Endothelial cell of umbilical vein (primary cell): Measurements from ENCODE around the gene ZDHHC11. TPM values are rescaled to one million over a fixed set of nuclear protein-coding genes. Genes with fewer than 3 reads are reported as not detected.
A peak's percentile ranks its signal among the peaks of the same experiment; 100 is the strongest.
"Not testable (repeated sequence)": the region's sequence is repeated elsewhere in the genome, so short reads cannot be mapped to it uniquely, and the experiment has no call there.

Experiments used
- BruUV-seq: library from RNA; stranded (reverse); fragments of 400-500 nt; replicated peaks from 2 replicates; lab custom pipeline; 2021; lab: Mats Ljungman, UMichigan
- CTCF ChIA-PET: fragments of 300-600, 350-600 bp; sonication (Branson Sonifier 250); formaldehyde crosslinking; loops from one replicate; lab custom pipeline; 2021; ENCODE audit warnings: antibody characterized with exemption, inconsistent platforms; lab: Charles Lee
- POLR2A ChIA-PET: fragments of 300-600, 350-600 bp; sonication (Branson Sonifier 250); formaldehyde crosslinking; loops from one replicate; lab custom pipeline; 2021; ENCODE audit warnings: antibody characterized with exemption, inconsistent platforms; lab: Charles Lee
- DNase-seq: peaks from one replicate; pipeline ENCODE4 v3.0.0-alpha.2; 2011; ENCODE audit warnings: low read depth, low spot score
- FAIRE-seq: peaks from 2 replicates; lab custom pipeline; 2011; peaks lifted over from hg19 to GRCh38; lab: Jason Lieb, UNC
- H2AFZ ChIP-seq: 2 replicates; pipeline ENCODE4 v1.6.0; 2012; ENCODE audit warnings: low read depth, low read length, control low read depth, inconsistent platforms
- H3K27ac ChIP-seq: 2 replicates; pipeline ENCODE4 v1.5.1; 2011; ENCODE audit warnings: low read depth, mild to moderate bottlenecking, control low read depth, low read length, moderate library complexity; ENCODE audit not compliant: insufficient read depth
- H3K27me3 ChIP-seq, 2 experiments: 2 replicates each; pipeline versions ENCODE4 v1.6.0 to v1.6.1; 2011; ENCODE audit warnings: low read length in 2 of 2, mixed read lengths in 1 of 2; ENCODE audit not compliant: control insufficient read depth in 2 of 2, insufficient read depth in 2 of 2
- H3K36me3 ChIP-seq, 2 experiments: 2 replicates in 1 of 2; 3 replicates in 1 of 2; pipeline ENCODE4 v1.5.1; 2011; ENCODE audit warnings: low read length in 2 of 2, mild to moderate bottlenecking in 1 of 2, moderate library complexity in 1 of 2; ENCODE audit not compliant: control insufficient read depth in 2 of 2, insufficient read depth in 2 of 2; ENCODE audit errors: extremely low read depth in 1 of 2
- H3K4me1 ChIP-seq: 3 replicates; pipeline ENCODE4 v1.5.1; 2011; ENCODE audit warnings: mild to moderate bottlenecking, low read length; ENCODE audit not compliant: control insufficient read depth, insufficient read depth; ENCODE audit errors: extremely low read depth
- H3K4me2 ChIP-seq: 2 replicates; pipeline ENCODE4 v1.6.1; 2011; ENCODE audit warnings: low read length, control low read depth, mixed read lengths; ENCODE audit not compliant: insufficient read depth
- H3K4me3 ChIP-seq, 3 experiments: fragments of 200-600 bp in 1 of 3; sonication (generic), shearing (Covaris generic) in 1 of 3; replicated peaks in 1 of 3; 2 replicates each; pipeline ENCODE4 v1.5.1; 2011 to 2016; ENCODE audit warnings: control low read depth in 3 of 3, low read length in 3 of 3, mild to moderate bottlenecking in 2 of 3, inconsistent platforms in 1 of 3, low read depth in 1 of 3, moderate library complexity in 1 of 3; ENCODE audit not compliant: insufficient read depth in 1 of 3
- H3K79me2 ChIP-seq: 2 replicates; pipeline ENCODE4 v1.6.0; 2012; ENCODE audit warnings: low read length, inconsistent platforms; ENCODE audit not compliant: control insufficient read depth, insufficient read depth
- H3K9ac ChIP-seq: replicated peaks from 2 replicates; pipeline ENCODE3; 2011; ENCODE audit warnings: low read length, control low read depth; ENCODE audit not compliant: insufficient read depth; ENCODE audit errors: extremely low read depth
- H3K9me1 ChIP-seq: replicated peaks from 3 replicates; pipeline ENCODE4 v1.6.0; 2011; ENCODE audit warnings: mild to moderate bottlenecking, low read length; ENCODE audit not compliant: control insufficient read depth, insufficient read depth; ENCODE audit errors: extremely low read depth
- H3K9me3 ChIP-seq: replicated peaks from 2 replicates; pipeline ENCODE4 v1.5.1; 2012; ENCODE audit warnings: low read length, inconsistent platforms; ENCODE audit not compliant: control insufficient read depth, insufficient read depth
- H4K20me1 ChIP-seq: replicated peaks from 2 replicates; pipeline ENCODE3; 2011; ENCODE audit warnings: mild to moderate bottlenecking, low read length; ENCODE audit not compliant: control insufficient read depth, insufficient read depth; ENCODE audit errors: extremely low read depth
- dilution Hi-C: fragments of 300-500 bp; cut with MboI; formaldehyde crosslinking; loops from one replicate; pipeline ENCODE4 v1.15.0; 2019; ENCODE audit warnings: low sequenced_read_pairs; ENCODE audit not compliant: extremely low pct_ligation_motif_present
- intact Hi-C: fragments of 100-400 bp; cut with micrococcal nuclease; formaldehyde crosslinking; loops from one replicate; pipeline ENCODE4 v1.10.0; 2022
- polyA plus RNA-seq, 4 experiments: library from polyadenylated mRNA; depleted of rRNA in 3 of 4; stranded (reverse) in 3 of 4; unstranded in 1 of 4; fragments of >200 nt; gene quantifications; 2 replicates each; pipeline versions ENCODE4 v1.2.1 to v1.2.3, GENCODE V29; 2011 to 2012; ENCODE audit warnings: missing spikeins in 1 of 4
- total RNA-seq: library from RNA; stranded (reverse); gene quantifications from 2 replicates; pipeline ENCODE4 v1.2.3, GENCODE V29; 2021

Gene ZDHHC11
- total and polyA plus RNA-seq, 2 donors (not counting 3 experiments of a cell fraction or from before 2014, with no cell fraction given) = 0.35 to 4.4 TPM

DNA sequence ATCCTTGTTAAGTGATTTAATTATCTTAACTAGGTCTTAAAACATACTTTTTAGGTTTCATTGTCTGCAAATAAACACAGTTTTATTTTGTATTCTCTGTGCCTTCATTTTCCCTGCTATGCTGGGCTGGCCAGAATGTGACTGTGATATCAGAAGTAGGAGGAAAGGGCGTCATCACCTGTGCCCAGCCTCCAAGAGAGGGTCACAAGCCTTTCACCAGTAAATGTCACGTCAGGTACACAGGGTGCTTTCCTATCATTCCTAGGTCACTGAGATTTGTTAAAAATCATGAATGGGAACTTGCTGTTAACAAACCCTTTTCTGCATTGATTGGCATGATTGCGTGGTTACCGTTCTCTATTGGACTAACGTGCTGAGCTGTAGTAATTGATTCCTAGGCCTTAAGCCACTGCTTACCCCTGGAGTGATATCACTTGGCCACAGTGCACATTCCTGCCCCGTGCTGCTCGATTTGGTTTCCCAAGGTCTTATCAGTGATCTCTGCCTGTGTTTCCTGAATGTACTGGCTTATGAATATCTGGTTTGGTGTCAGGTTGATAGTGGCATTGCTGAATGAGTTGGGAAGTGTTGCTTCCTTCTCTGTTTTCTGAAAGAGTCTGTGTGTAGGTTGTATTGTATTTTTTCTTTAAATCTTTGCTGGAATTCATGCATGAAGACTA is 14.7 kb downstream of the ZDHHC11 start:
- POLR2A ChIA-PET, FAIRE-seq: not testable (repeated sequence)

DNA sequence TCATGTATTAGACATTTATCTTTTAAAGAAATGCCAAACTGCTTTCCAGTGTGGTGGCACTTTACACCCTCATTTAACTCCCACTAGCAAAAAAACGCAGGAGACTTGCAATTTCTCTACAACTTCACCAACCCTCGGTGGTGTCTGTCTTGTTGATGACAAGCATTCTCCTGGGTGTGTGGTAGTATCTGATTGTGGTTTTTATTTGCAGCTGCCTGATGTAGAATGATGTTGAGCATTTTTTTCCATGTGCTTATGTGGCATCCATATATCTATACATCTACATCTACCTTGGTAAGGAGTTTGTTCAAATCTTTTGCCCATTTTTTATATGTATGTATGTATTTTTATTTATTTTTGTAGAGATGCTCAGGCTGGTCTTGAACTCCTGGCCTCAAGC is 16.8 kb downstream of the ZDHHC11 start:
- H3K27ac ChIP-seq, intact Hi-C loops, H3K9ac ChIP-seq, H3K9me1 ChIP-seq, H3K27me3 ChIP-seq, FAIRE-seq, H4K20me1 ChIP-seq, H3K4me1 ChIP-seq, POLR2A ChIA-PET, CTCF ChIA-PET, H3K4me2 ChIP-seq, H3K36me3 ChIP-seq, H3K4me3 ChIP-seq, DNase-seq, H2AFZ ChIP-seq, BruUV-seq, H3K79me2 ChIP-seq, dilution Hi-C loops, H3K9me3 ChIP-seq: not testable (repeated sequence)

More for the DNA sequence above, 14.7 kb downstream of the ZDHHC11 start:
- BruUV-seq, H3K9ac ChIP-seq, H3K4me2 ChIP-seq, CTCF ChIA-PET, H3K9me3 ChIP-seq, H3K9me1 ChIP-seq, H3K27ac ChIP-seq, H4K20me1 ChIP-seq, intact Hi-C loops, H3K4me1 ChIP-seq, H3K4me3 ChIP-seq, H3K36me3 ChIP-seq, H3K79me2 ChIP-seq, H2AFZ ChIP-seq, dilution Hi-C loops, H3K27me3 ChIP-seq: not testable (repeated sequence)
- peak; percentile 12 for DNase-seq

DNA sequence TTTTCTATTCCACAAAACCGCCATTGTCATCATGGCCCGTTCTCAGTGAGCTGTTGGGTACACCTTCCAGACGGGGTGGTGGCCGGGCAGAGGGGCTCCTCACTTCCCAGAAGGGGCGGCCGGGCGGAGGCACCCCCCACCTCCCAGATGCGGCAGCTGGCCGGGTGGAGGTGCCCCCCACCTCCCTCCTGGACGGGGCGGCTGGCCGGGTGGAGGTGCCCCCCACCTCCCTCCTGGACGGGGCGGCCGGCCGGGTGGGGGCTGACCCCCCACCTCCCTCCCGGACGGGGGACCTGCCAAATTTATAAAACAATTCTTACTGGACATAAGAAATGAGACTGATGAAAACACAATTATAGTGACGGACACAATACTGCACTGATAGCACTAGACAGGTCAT is 22.6 kb downstream of the ZDHHC11 start:
- H3K4me3 ChIP-seq, H3K36me3 ChIP-seq, H3K79me2 ChIP-seq, CTCF ChIA-PET, FAIRE-seq, POLR2A ChIA-PET, H3K27ac ChIP-seq, dilution Hi-C loops, H2AFZ ChIP-seq, DNase-seq, H3K4me2 ChIP-seq, H4K20me1 ChIP-seq, H3K4me1 ChIP-seq, H3K9ac ChIP-seq, H3K9me1 ChIP-seq, BruUV-seq, H3K27me3 ChIP-seq, H3K9me3 ChIP-seq: not testable (repeated sequence)
- intact Hi-C loops = loop anchor here (5.0 kb wide), 1 partner anchor 91 kb away; no protein-coding TSS in a partner anchor

DNA sequence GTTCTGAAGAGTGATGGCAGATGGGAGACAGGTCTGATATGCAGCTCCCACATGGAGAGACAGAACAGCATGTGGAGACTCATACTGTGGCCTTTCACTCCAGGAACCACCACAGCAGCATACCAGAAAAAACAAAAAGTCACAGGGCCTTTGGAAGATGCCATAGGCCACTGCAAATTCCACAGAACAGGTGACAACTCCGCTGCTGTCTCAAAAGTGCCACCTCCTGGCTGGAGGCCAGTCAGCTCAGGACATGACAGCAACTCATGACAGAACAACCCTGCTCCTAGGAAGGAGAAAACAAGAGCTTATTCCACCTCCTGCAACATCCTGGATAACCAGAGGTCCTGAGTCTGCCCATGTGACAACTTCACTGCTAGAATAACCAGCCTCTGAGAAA is 25.2 kb downstream of the ZDHHC11 start:
- H3K9me3 ChIP-seq, H3K79me2 ChIP-seq, H3K9ac ChIP-seq, H3K4me3 ChIP-seq, H3K36me3 ChIP-seq, H4K20me1 ChIP-seq, BruUV-seq, H3K27me3 ChIP-seq, H3K9me1 ChIP-seq, CTCF ChIA-PET, dilution Hi-C loops, H3K4me2 ChIP-seq, FAIRE-seq, DNase-seq, POLR2A ChIA-PET, H3K27ac ChIP-seq, H3K4me1 ChIP-seq, H2AFZ ChIP-seq: not testable (repeated sequence)
- intact Hi-C loops = loop anchor here (5.0 kb wide), 1 partner anchor 88 kb away; no protein-coding TSS in a partner anchor
